Measurements from ENCODE around the gene RBM38.

DNA sequence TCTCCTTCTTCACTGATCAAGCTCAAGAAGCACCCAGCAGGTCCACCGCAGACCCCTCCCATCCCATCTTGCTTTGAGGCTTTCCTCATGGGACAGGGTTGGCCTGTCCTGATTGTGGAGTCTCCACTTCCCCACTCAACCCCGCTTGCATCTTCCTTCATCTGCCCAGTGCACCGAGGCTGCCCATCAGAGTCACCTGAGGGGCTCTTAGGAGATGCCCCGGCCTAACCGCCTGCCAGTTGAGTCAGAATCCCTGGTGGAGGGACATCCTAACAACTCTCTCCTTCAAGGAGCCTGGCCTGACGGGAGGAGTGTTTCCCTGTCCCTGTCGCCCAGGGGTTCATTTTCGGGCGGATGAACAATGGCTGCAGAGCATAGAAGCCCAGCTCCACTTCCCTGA lies 46.1 kb downstream of the RBM38 start:
- TF ChIP-seq CTCF (CRISPR knock-in tag; IDR thresholded peaks at IDR 0.05) (no peak), MYNN (CRISPR knock-in tag; IDR thresholded peaks at IDR 0.05; ENCODE audit: low read depth) (no peak)
